Naive B cell (primary cell): Measurements from ENCODE around the gene BLOC1S6. TPM values are rescaled to one million over a fixed set of nuclear protein-coding genes. Genes with fewer than 3 reads are reported as not detected.
"Not testable (repeated sequence)": the region's sequence is repeated elsewhere in the genome, so short reads cannot be mapped to it uniquely, and the experiment has no call there.

Source experiments
- ATAC-seq, 2 donors: fragments of 150-1000 bp; cut with Tn5 transposase; 2 replicates each; pipeline ENCODE4 v1.10.0; 2021; ENCODE audit warnings: low read depth in 2 of 2, mild to moderate bottlenecking in 2 of 2, moderate library complexity in 2 of 2
- DNase-seq: peaks from one replicate; pipeline ENCODE4 v3.0.0; 2022
- H3K27ac Mint-ChIP-seq, 6 donors: one replicate each; pipeline ENCODE4 v1.8.0; 2020 to 2022; ENCODE audit warnings: mild to moderate bottlenecking in 6 of 6, mixed read lengths in 6 of 6, moderate library complexity in 5 of 6, inconsistent platforms in 2 of 6
- H3K27me3 Mint-ChIP-seq, 3 donors: one replicate each; pipeline ENCODE4 v1.8.0; 2021 to 2022; ENCODE audit warnings: mixed read lengths in 3 of 3, mild to moderate bottlenecking in 1 of 3
- H3K36me3 Mint-ChIP-seq, 2 donors: one replicate each; pipeline ENCODE4 v1.8.0; 2020 to 2022; ENCODE audit warnings: mixed read lengths in 2 of 2, inconsistent platforms in 1 of 2, mild to moderate bottlenecking in 1 of 2
- H3K4me1 Mint-ChIP-seq, 3 donors: one replicate each; pipeline ENCODE4 v1.8.0; 2020 to 2022; ENCODE audit warnings: mixed read lengths in 3 of 3, inconsistent platforms in 1 of 3, mild to moderate bottlenecking in 1 of 3, moderate library complexity in 1 of 3
- H3K4me3 Mint-ChIP-seq, 8 donors: one replicate each; pipeline ENCODE4 v1.8.0; 2020 to 2022; ENCODE audit warnings: mild to moderate bottlenecking in 8 of 8, mixed read lengths in 8 of 8, moderate library complexity in 8 of 8, inconsistent platforms in 2 of 8
- H3K9me3 Mint-ChIP-seq, 7 donors: one replicate each; pipeline ENCODE4 v1.8.0; 2020 to 2022; ENCODE audit warnings: mixed read lengths in 7 of 7, mild to moderate bottlenecking in 5 of 7, inconsistent platforms in 2 of 7, moderate library complexity in 1 of 7
- polyA plus RNA-seq, 6 donors: library from polyadenylated mRNA; unstranded; fragments of 300-500 nt; fragmentation: Illumina TruSeq; gene quantifications; one replicate each; pipeline ENCODE4 v1.2.3, GENCODE V29; 2021; ENCODE audit warnings: low read depth in 6 of 6

BLOC1S6 gene
- polyA plus RNA-seq, 6 donors from 2014 or later: 57.1 to 119 (median 93.5) TPM

- Mint-ChIP-seq H3K27ac (peak overlapping the region; percentile 34 to 95 (median 88)), H3K4me1 (peaks cover 21 to 70% (median 44%) of the 10 kb centered on the region in 3 donors)
- no peak for ATAC-seq
Observed at GRCh38 chr15:45635763-45636292, 48.6 kb downstream of the BLOC1S6 start.

GRCh38 chr15:45637141-45637540, 50.0 kb downstream of the BLOC1S6 start:
- H3K27ac Mint-ChIP-seq: peak overlapping the region; percentile 21 to 93 (median 78)
- DNase-seq: no peak
- H3K4me3 Mint-ChIP-seq: peak overlapping the region; percentile 66 to 91 (median 88)
- ATAC-seq: no peak
- H3K27me3 Mint-ChIP-seq: no peaks in the 10 kb centered on the region
- H3K36me3 Mint-ChIP-seq: peaks cover 7 to 10% of the 10 kb centered on the region in 2 donors
- H3K9me3 Mint-ChIP-seq: no peaks in the 10 kb centered on the region
- peaks cover 22 to 67% (median 45%) of the 10 kb centered on the region in 3 donors for H3K4me1 Mint-ChIP-seq

More at GRCh38 chr15:45635763-45636292, 48.6 kb downstream of the BLOC1S6 start:
- Mint-ChIP-seq H3K36me3 (peaks cover 7 to 10% of the 10 kb centered on the region in 2 donors), H3K27me3 (no peaks in the 10 kb centered on the region), H3K9me3 (no peaks in the 10 kb centered on the region), H3K4me3 (peak overlapping the region; percentile 89 to 99 (median 98))
- DNase-seq: no peak

- H3K4me1 Mint-ChIP-seq: peaks cover 25 to 68% (median 48%) of the 10 kb centered on the region in 3 donors
- peaks cover 10% of the 10 kb centered on the region in 2 donors for H3K36me3 Mint-ChIP-seq
- DNase-seq (peak; percentile 60), ATAC-seq (peak; percentile 61 to 64)
- H3K9me3 Mint-ChIP-seq: no peaks in the 10 kb centered on the region
- H3K27ac Mint-ChIP-seq: peak overlapping the region; percentile 37 to 93 (median 81)
- H3K27me3 Mint-ChIP-seq: no peaks in the 10 kb centered on the region
- peak overlapping the region; percentile 66 to 91 (median 88) for H3K4me3 Mint-ChIP-seq
Observed at GRCh38 chr15:45637552-45638033, 50.4 kb downstream of the BLOC1S6 start.

GRCh38 chr15:45640616-45641015, 53.4 kb downstream of the BLOC1S6 start:
- no peaks in the 10 kb centered on the region for H3K9me3 Mint-ChIP-seq
- H3K4me3 Mint-ChIP-seq: no peak overlapping the region
- H3K27ac Mint-ChIP-seq: no peak overlapping the region
- ATAC-seq (no peak), DNase-seq (no peak)
- H3K4me1 Mint-ChIP-seq: peaks cover 36 to 80% (median 56%) of the 10 kb centered on the region in 3 donors
- no peaks in the 10 kb centered on the region for H3K27me3 Mint-ChIP-seq
- H3K36me3 Mint-ChIP-seq: peaks cover 10 to 13% of the 10 kb centered on the region in 2 donors

GRCh38 chr15:45641374-45641781, 54.2 kb downstream of the BLOC1S6 start:
- Mint-ChIP-seq H3K4me3 (no peak overlapping the region), H3K4me1 (peaks cover 39 to 75% (median 55%) of the 10 kb centered on the region in 3 donors), H3K27me3 (no peaks in the 10 kb centered on the region), H3K9me3 (no peaks in the 10 kb centered on the region), H3K27ac (no peak overlapping the region), H3K36me3 (peaks cover 10 to 13% of the 10 kb centered on the region in 2 donors)
- no peak for ATAC-seq
- no peak for DNase-seq

- Mint-ChIP-seq H3K27me3 (no peaks in the 10 kb centered on the region), H3K4me3 (peak overlapping the region in 2 of 8 donors; percentile 3 to 43), H3K9me3 (no peaks in the 10 kb centered on the region), H3K36me3 (peaks cover 10 to 13% of the 10 kb centered on the region in 2 donors), H3K4me1 (peaks cover 37 to 66% (median 51%) of the 10 kb centered on the region in 3 donors), H3K27ac (peak overlapping the region in 1 of 6 donors; percentile 64)
- no peak for ATAC-seq
- DNase-seq: no peak
Observed at GRCh38 chr15:45641999-45642932, 55.1 kb downstream of the BLOC1S6 start.

GRCh38 chr15:45644437-45644836, 57.3 kb downstream of the BLOC1S6 start:
- Mint-ChIP-seq H3K27me3 (no peaks in the 10 kb centered on the region), H3K4me1 (peaks cover 32 to 61% (median 33%) of the 10 kb centered on the region in 3 donors), H3K27ac (peak overlapping the region in 2 of 6 donors; percentile 70 to 72), H3K4me3 (peak overlapping the region in 1 of 8 donors; percentile 47), H3K36me3 (peaks cover 5 to 13% of the 10 kb centered on the region in 2 donors), H3K9me3 (no peaks in the 10 kb centered on the region)
- DNase-seq (no peak), ATAC-seq (no peak)

- no peaks in the 10 kb centered on the region for H3K27me3 Mint-ChIP-seq
- peaks cover 33 to 58% (median 36%) of the 10 kb centered on the region in 3 donors for H3K4me1 Mint-ChIP-seq
- peaks cover 0 to 3% (median 0%) of the 10 kb centered on the region in 7 donors for H3K9me3 Mint-ChIP-seq
- no peak for ATAC-seq
- no peak overlapping the region for H3K4me3 Mint-ChIP-seq
- H3K27ac Mint-ChIP-seq: peak overlapping the region in 2 of 6 donors; percentile 20 to 70
- DNase-seq: no peak
- H3K36me3 Mint-ChIP-seq: peaks cover 4 to 10% of the 10 kb centered on the region in 2 donors
Observed at GRCh38 chr15:45645026-45645980, 58.1 kb downstream of the BLOC1S6 start.

GRCh38 chr15:45646220-45646619, 59.0 kb downstream of the BLOC1S6 start:
- ATAC-seq (no peak), DNase-seq (no peak)
- peaks cover 6 to 11% of the 10 kb centered on the region in 2 donors for H3K36me3 Mint-ChIP-seq
- H3K9me3 Mint-ChIP-seq: peaks cover 0 to 5% (median 0%) of the 10 kb centered on the region in 7 donors
- H3K4me1 Mint-ChIP-seq: peaks cover 33 to 59% (median 38%) of the 10 kb centered on the region in 3 donors
- no peak overlapping the region for H3K4me3 Mint-ChIP-seq
- peak overlapping the region in 1 of 6 donors; percentile 49 for H3K27ac Mint-ChIP-seq
- no peaks in the 10 kb centered on the region for H3K27me3 Mint-ChIP-seq

- Mint-ChIP-seq H3K27ac (no peak overlapping the region), H3K36me3 (peaks cover 6 to 12% of the 10 kb centered on the region in 2 donors), H3K4me1 (peaks cover 28 to 55% (median 38%) of the 10 kb centered on the region in 3 donors), H3K27me3 (no peaks in the 10 kb centered on the region), H3K4me3 (no peak overlapping the region), H3K9me3 (peaks cover 0 to 5% (median 0%) of the 10 kb centered on the region in 7 donors)
- ATAC-seq: no peak
- DNase-seq: no peak
Observed at GRCh38 chr15:45647828-45648227, 60.6 kb downstream of the BLOC1S6 start.

- H3K9me3 Mint-ChIP-seq: peaks cover 0 to 5% (median 0%) of the 10 kb centered on the region in 7 donors
- H3K36me3 Mint-ChIP-seq: peaks cover 5 to 12% of the 10 kb centered on the region in 2 donors
- ATAC-seq: no peak
- DNase-seq: no peak
- H3K27me3 Mint-ChIP-seq: no peaks in the 10 kb centered on the region
- H3K27ac Mint-ChIP-seq: peak overlapping the region in 2 of 6 donors; percentile 34 to 41
- H3K4me1 Mint-ChIP-seq: peaks cover 35 to 57% (median 45%) of the 10 kb centered on the region in 3 donors
- H3K4me3 Mint-ChIP-seq: peak overlapping the region in 2 of 8 donors; percentile 10 to 15
Observed at GRCh38 chr15:45648521-45649200, 61.5 kb downstream of the BLOC1S6 start.

- H3K27me3 Mint-ChIP-seq, DNase-seq, H3K27ac Mint-ChIP-seq, H3K9me3 Mint-ChIP-seq, ATAC-seq: not testable (repeated sequence)
- H3K36me3 Mint-ChIP-seq: peaks cover 5 to 12% of the 10 kb centered on the region in 2 donors
- H3K4me3 Mint-ChIP-seq: peak overlapping the region in 1 of 8 donors; percentile 58
- peaks cover 38 to 58% (median 50%) of the 10 kb centered on the region in 3 donors for H3K4me1 Mint-ChIP-seq
Observed at GRCh38 chr15:45650007-45650406, 62.8 kb downstream of the BLOC1S6 start.
